Measurements from ENCODE around the gene SP1. TPM values are rescaled to one million over a fixed set of nuclear protein-coding genes. Genes with fewer than 3 reads are reported as not detected.

Gene SP1
- total and polyA plus RNA-seq, 9 of the 15 experiments (the other 6 are each of a cell fraction or from before 2014, with no cell fraction given) = 8.0 to 65.5 (median 41.6) TPM

- peak; percentile 79 for TF ChIP-seq MYC (IDR thresholded peaks at IDR 0.05; ENCODE audit: low read depth, low read length)
- TF ChIP-seq MYC (CRISPR knock-in tag; IDR thresholded peaks at IDR 0.05; ENCODE audit: borderline replicate concordance, low read depth) = no peak
- TF ChIP-seq AFF4 (CRISPR knock-in tag; IDR thresholded peaks at IDR 0.05) = no peak
- peak; percentile 85 for TF ChIP-seq SOX6 (IDR thresholded peaks at IDR 0.05)
- TF ChIP-seq, protein P1, sequence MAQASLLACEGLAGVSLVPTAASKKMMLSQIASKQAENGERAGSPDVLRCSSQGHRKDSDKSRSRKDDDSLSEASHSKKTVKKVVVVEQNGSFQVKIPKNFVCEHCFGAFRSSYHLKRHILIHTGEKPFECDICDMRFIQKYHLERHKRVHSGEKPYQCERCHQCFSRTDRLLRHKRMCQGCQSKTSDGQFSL (CRISPR knock-in tag; IDR thresholded peaks at IDR 0.05) = 0 out of 2 replicates have a peak, but pooled peaks have one; percentile 20
- TF ChIP-seq, protein P1 (tag; IDR thresholded peaks at IDR 0.05) = no peak
- TF ChIP-seq ZKSCAN8 (CRISPR knock-in tag; IDR thresholded peaks at IDR 0.05) = no peak
- TF ChIP-seq POLR2AphosphoS2 (IDR thresholded peaks at IDR 0.05; ENCODE audit: low read length) = peak; percentile 98
- peak; percentile 68 for TF ChIP-seq MYNN (IDR thresholded peaks at IDR 0.05)
- TF ChIP-seq MYNN (CRISPR knock-in tag; IDR thresholded peaks at IDR 0.05) = no peak
- no peak for TF ChIP-seq WHSC1 (IDR thresholded peaks at IDR 0.05; ENCODE audit: low read length)
- TF ChIP-seq REST (IDR thresholded peaks at IDR 0.05; ENCODE audit: borderline replicate concordance) = peak; percentile 8; the same call in 1 of the 2 replicates
- TF ChIP-seq REST (CRISPR knock-in tag; IDR thresholded peaks at IDR 0.05; ENCODE audit: low read depth) = no peak
- peak; percentile 76 for TF ChIP-seq SMAD3 (CRISPR knock-in tag; conservative IDR thresholded peaks at IDR 0.05)
- no peak for TF ChIP-seq CHD1 (IDR thresholded peaks at IDR 0.05; ENCODE audit: low read length)
- peak; percentile 90 for TF ChIP-seq HCFC1 (IDR thresholded peaks at IDR 0.05; ENCODE audit: low read depth, low read length)
- no peak for TF ChIP-seq RBM14 (IDR thresholded peaks at IDR 0.05; ENCODE audit: borderline replicate concordance, insufficient read depth, low read depth, low read length)
Observed at GRCh38 chr12:53451661-53452158, 71.7 kb downstream of the SP1 start, which contains the start of gene PCBP2 (continued).
